Measurements from ENCODE around the gene PLD6.

The PLD6 gene

DNA sequence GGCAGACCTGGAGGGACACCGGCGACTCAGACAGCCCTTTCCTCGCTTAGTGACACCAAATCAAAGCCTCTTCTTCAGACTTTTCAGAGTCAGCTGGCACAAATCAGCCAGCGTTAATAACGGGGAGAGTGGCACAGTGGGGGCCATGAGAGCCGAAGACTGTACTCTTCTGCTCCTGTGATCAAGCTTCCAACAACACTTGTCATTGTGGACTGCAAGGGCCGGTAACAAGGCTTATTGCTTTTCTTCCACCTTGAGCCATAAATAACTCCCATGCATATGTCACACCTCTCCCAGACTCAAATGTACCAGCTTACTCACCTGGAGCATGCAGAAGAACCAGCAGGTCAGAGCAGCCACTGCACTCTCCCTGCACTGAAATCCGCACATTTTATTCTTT is 18.0 kb upstream of the PLD6 start:
- Histone ChIP-seq H3K4me1 (ENCODE audit: insufficient read depth, low read length) (no peaks in the 10 kb centered on the region), H3K27me3 (ENCODE audit: insufficient read depth, low read length) (no peaks in the 10 kb centered on the region), H3K27ac (ENCODE audit: low read length) (no peak overlapping the region), H3K9ac (ENCODE audit: low read depth, low read length) (no peak overlapping the region), H3K9me3 (ENCODE audit: insufficient read depth, low read depth, low read length) (no peaks in the 10 kb centered on the region), H3K36me3 (ENCODE audit: insufficient read depth, low read depth, low read length) (peaks cover 100% of the 10 kb centered on the region), H3K4me3 (ENCODE audit: low read length) (no peak overlapping the region)

DNA sequence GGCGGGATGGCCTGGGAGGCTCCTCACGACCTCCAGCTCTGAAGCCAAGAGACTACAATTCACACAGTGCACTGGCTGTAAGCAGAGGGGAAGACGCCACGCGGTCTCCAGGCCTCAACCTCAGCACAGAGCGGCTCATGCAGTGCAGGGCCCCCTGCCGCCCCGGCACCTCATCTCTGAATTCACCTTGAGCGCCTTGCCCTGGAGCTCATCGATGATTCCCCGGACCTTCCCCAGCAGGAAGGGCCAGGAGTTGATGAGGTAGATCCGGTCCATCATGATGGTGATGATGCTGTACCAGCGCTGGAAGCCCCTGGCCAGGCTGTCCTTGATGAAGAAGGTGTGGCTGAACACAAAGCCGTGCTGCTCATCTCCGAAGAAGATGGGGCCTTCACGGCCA is 17.6 kb upstream of the PLD6 start:
- Histone ChIP-seq H3K9me3 (ENCODE audit: insufficient read depth, low read depth, low read length) (no peaks in the 10 kb centered on the region), H3K27me3 (ENCODE audit: insufficient read depth, low read length) (no peaks in the 10 kb centered on the region), H3K9ac (ENCODE audit: low read depth, low read length) (no peak overlapping the region), H3K4me3 (ENCODE audit: low read length) (no peak overlapping the region), H3K4me1 (ENCODE audit: insufficient read depth, low read length) (no peaks in the 10 kb centered on the region), H3K36me3 (ENCODE audit: insufficient read depth, low read depth, low read length) (peaks cover 100% of the 10 kb centered on the region), H3K27ac (ENCODE audit: low read length) (no peak overlapping the region)

DNA sequence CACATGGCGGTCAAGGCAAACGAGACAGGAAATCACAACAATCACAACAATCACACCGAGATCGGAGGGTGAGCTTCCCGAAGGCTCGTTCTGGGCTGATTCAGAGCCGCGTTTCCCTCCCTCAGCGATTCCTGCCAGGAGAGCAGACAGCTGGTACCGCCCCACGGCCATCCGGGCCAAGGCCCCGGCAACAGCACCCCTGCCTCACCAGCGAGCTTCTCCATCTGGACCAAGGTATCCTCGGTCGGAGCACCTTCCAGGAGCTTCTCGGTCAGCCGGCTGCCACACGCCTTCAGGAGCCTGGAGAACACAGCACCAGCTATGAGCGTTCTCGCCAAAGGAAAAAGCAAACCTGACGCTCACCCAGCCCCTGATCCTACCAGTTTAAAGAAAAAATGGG is 15.2 kb upstream of the PLD6 start:
- Histone ChIP-seq H3K36me3 (ENCODE audit: insufficient read depth, low read depth, low read length) (peaks cover 100% of the 10 kb centered on the region), H3K27me3 (ENCODE audit: insufficient read depth, low read length) (no peaks in the 10 kb centered on the region), H3K9ac (ENCODE audit: low read depth, low read length) (no peak overlapping the region)

DNA sequence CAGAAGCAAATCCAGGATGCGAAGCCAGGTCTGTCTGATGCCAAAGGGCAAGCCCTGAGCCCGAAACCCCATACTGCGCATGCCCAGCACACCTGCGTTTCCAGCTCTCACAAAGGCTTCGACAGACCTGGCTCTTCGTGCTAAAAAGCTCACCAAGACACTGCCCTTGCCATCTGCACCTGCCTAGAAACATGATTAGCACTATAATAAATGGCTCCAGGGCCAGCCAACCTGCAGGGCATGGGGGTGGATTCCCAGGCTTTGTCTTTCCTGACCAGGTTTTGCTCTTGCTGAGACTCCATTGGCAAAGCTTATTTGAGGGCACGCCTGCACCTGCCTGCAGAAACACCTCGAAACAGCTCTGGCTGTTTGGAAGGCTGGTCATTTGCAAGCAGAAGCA is 14.4 kb upstream of the PLD6 start:
- H3K9me3 ChIP-seq (ENCODE audit: insufficient read depth, low read depth, low read length) = no peaks in the 10 kb centered on the region
- no peaks in the 10 kb centered on the region for H3K27me3 ChIP-seq (ENCODE audit: insufficient read depth, low read length)
- no peak overlapping the region for H3K4me3 ChIP-seq (ENCODE audit: low read length)
- H3K4me1 ChIP-seq (ENCODE audit: insufficient read depth, low read length) = no peaks in the 10 kb centered on the region
- no peak overlapping the region for H3K9ac ChIP-seq (ENCODE audit: low read depth, low read length)
- H3K36me3 ChIP-seq (ENCODE audit: insufficient read depth, low read depth, low read length) = peaks cover 100% of the 10 kb centered on the region
- no peak overlapping the region for H3K27ac ChIP-seq (ENCODE audit: low read length)

More for the DNA sequence above, 15.2 kb upstream of the PLD6 start:
- Histone ChIP-seq H3K4me1 (ENCODE audit: insufficient read depth, low read length) (no peaks in the 10 kb centered on the region), H3K27ac (ENCODE audit: low read length) (no peak overlapping the region), H3K9me3 (ENCODE audit: insufficient read depth, low read depth, low read length) (no peaks in the 10 kb centered on the region), H3K4me3 (ENCODE audit: low read length) (no peak overlapping the region)

DNA sequence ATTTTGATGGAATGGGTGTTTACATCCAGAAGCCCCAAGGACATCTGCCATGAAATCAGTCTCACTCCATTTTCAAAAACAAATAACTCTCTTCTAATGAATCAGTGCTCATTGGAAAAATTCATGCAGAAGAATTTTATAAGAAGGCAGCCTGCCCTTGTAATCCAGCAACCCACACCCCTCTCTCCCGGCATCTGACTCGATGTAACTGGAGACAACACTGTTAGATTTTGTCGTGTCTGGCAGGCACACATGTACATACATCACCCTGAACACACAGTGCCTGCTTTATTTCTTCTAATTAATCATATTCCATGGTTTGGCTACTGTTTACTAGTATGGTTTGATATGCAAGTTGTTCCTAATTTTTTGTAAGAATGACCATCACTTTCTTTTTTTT is 11.9 kb upstream of the PLD6 start:
- no peak overlapping the region for H3K9ac ChIP-seq (ENCODE audit: low read depth, low read length)
- H3K36me3 ChIP-seq (ENCODE audit: insufficient read depth, low read depth, low read length) = peaks cover 93% of the 10 kb centered on the region
- H3K9me3 ChIP-seq (ENCODE audit: insufficient read depth, low read depth, low read length) = no peaks in the 10 kb centered on the region
- no peaks in the 10 kb centered on the region for H3K27me3 ChIP-seq (ENCODE audit: insufficient read depth, low read length)
- H3K4me1 ChIP-seq (ENCODE audit: insufficient read depth, low read length) = no peaks in the 10 kb centered on the region
- H3K27ac ChIP-seq (ENCODE audit: low read length) = no peak overlapping the region
- no peak overlapping the region for H3K4me3 ChIP-seq (ENCODE audit: low read length)

DNA sequence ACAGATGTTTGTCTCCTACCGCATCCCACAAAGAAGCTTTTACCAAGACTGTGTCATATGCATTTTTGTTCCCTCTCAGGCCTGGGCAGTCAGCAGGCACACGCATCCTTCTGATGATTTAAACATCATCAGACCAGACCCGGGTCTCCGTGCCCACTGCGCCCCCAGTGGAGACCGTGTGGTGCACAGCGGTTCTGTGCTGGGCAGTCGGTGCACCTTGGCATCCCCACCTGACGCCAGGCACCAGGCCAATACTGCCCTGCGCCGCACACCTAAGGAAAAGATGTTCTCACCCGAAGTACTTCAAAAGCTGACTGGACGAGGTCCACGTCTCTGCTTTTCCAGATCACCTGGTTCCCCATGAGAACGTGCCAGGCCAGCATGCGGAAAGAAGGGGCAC is 10.6 kb upstream of the PLD6 start:
- no peak overlapping the region for H3K27ac ChIP-seq (ENCODE audit: low read length)

DNA sequence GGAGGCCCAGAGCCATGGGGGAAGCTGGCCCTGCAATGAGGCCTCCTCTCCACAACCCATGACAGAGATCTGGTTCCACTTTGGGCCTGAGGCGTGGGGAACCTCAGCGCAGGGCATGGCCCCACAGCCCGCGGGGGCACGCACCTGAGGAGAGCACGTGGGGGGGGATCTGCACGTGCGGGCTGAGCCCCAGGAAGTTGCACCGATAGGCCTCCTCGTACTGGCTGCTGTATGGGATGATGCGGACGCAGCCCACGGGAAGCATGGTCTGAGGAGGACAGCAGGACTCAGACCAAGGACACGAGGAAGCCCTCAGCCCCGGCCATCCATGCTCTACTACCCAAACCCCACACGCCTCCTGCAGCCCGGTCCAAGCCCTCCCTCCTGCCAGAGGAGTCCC is 10.1 kb upstream of the PLD6 start:
- Histone ChIP-seq H3K9me3 (ENCODE audit: insufficient read depth, low read depth, low read length) (no peaks in the 10 kb centered on the region), H3K4me3 (ENCODE audit: low read length) (no peak overlapping the region), H3K9ac (ENCODE audit: low read depth, low read length) (no peak overlapping the region), H3K27ac (ENCODE audit: low read length) (no peak overlapping the region), H3K36me3 (ENCODE audit: insufficient read depth, low read depth, low read length) (peaks cover 87% of the 10 kb centered on the region), H3K27me3 (ENCODE audit: insufficient read depth, low read length) (no peaks in the 10 kb centered on the region), H3K4me1 (ENCODE audit: insufficient read depth, low read length) (no peaks in the 10 kb centered on the region)

More for the DNA sequence above, 10.6 kb upstream of the PLD6 start:
- Histone ChIP-seq H3K4me3 (ENCODE audit: low read length) (no peak overlapping the region), H3K9me3 (ENCODE audit: insufficient read depth, low read depth, low read length) (no peaks in the 10 kb centered on the region), H3K9ac (ENCODE audit: low read depth, low read length) (no peak overlapping the region), H3K4me1 (ENCODE audit: insufficient read depth, low read length) (no peaks in the 10 kb centered on the region), H3K36me3 (ENCODE audit: insufficient read depth, low read depth, low read length) (peaks cover 89% of the 10 kb centered on the region), H3K27me3 (ENCODE audit: insufficient read depth, low read length) (no peaks in the 10 kb centered on the region)

DNA sequence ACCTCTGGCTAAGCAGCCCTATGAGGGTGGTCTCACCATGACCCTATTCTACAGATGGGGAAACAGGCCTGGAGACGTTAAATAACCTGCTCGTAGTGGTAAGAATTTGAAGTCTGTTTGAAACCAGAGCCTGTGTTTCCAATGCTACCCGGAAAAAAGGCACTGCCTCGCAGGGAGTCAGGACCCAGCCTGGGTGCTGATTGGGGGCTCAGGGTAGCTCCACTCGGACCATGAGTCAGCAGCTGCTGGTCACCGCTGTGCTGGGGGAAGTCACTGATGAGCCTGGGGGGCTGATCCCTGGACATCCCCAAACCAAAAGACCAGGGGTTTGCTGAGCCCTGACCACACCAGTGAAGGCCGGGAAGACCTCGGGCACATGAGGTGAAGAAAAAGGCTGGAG is 9.4 kb upstream of the PLD6 start:
- Histone ChIP-seq H3K4me1 (ENCODE audit: insufficient read depth, low read length) (no peaks in the 10 kb centered on the region), H3K4me3 (ENCODE audit: low read length) (no peak overlapping the region), H3K27me3 (ENCODE audit: insufficient read depth, low read length) (no peaks in the 10 kb centered on the region), H3K9ac (ENCODE audit: low read depth, low read length) (no peak overlapping the region), H3K27ac (ENCODE audit: low read length) (no peak overlapping the region), H3K9me3 (ENCODE audit: insufficient read depth, low read depth, low read length) (no peaks in the 10 kb centered on the region), H3K36me3 (ENCODE audit: insufficient read depth, low read depth, low read length) (peaks cover 81% of the 10 kb centered on the region)

DNA sequence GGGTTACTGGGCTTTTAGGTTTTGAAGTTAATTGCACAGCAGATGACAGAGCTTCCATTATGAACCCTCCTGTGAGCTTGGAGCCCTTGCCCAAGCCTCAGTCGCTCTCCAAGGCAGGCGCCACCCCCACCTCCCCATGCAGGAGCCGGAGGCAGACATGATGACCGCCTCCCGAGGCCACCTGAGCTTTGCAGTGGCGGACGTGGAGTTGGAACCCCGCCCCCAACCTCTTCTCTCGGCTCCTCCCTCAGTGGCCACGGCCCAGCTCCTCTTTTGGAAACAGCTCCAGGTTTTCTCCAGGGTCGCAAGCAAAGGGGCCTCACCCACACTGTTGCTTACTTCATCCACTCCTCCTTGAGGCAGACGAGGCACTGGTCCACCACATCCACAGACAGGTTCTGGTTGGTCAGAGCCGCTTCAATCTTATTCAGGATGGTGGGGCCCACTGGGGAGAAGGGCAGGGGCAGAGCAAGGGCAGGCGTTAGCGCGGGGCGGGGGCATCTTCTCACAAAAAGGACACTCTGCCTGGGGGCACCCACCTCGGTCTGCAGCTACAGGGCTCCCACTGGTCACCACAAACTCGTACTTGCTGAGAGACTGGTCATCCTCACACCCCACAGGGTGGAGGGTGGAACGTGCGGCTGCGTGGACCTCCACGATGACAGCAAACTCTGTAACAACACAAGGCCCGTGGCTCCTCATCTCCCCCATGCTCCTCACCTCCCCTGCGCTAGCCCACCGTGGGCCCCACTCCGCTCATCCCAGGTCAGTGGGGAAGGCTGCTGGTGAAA is 8.7 kb upstream of the PLD6 start:
- Histone ChIP-seq H3K36me3 (ENCODE audit: insufficient read depth, low read depth, low read length) (peaks cover 74% of the 10 kb centered on the region), H3K4me3 (ENCODE audit: low read length) (no peak overlapping the region), H3K9ac (ENCODE audit: low read depth, low read length) (no peak overlapping the region), H3K27me3 (ENCODE audit: insufficient read depth, low read length) (no peaks in the 10 kb centered on the region), H3K9me3 (ENCODE audit: insufficient read depth, low read depth, low read length) (no peaks in the 10 kb centered on the region), H3K27ac (ENCODE audit: low read length) (no peak overlapping the region), H3K4me1 (ENCODE audit: insufficient read depth, low read length) (no peaks in the 10 kb centered on the region)

DNA sequence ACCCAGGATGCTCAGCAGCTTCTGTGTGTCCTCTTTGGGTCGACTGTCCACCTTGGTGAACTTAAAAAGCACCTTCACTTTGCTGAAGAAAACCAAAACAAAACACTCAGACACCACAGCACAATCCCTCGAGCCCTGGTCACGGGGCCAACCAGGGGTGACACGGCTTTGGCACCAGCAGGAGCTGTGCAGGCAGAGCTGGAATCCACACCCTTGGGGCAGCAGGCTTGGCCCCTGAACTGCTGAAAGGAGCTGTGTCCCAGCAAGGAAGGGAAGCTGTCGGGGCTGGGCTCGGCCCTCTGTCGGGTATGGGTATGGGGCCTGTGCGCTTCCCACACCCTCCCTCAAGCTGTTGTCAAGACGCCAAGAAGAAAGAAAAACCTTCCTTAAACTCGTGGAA is 7.6 kb upstream of the PLD6 start:
- Histone ChIP-seq H3K9me3 (ENCODE audit: insufficient read depth, low read depth, low read length) (no peaks in the 10 kb centered on the region), H3K4me1 (ENCODE audit: insufficient read depth, low read length) (no peaks in the 10 kb centered on the region), H3K27me3 (ENCODE audit: insufficient read depth, low read length) (no peaks in the 10 kb centered on the region), H3K27ac (ENCODE audit: low read length) (no peak overlapping the region), H3K9ac (ENCODE audit: low read depth, low read length) (no peak overlapping the region), H3K4me3 (ENCODE audit: low read length) (no peak overlapping the region), H3K36me3 (ENCODE audit: insufficient read depth, low read depth, low read length) (peaks cover 63% of the 10 kb centered on the region)

DNA sequence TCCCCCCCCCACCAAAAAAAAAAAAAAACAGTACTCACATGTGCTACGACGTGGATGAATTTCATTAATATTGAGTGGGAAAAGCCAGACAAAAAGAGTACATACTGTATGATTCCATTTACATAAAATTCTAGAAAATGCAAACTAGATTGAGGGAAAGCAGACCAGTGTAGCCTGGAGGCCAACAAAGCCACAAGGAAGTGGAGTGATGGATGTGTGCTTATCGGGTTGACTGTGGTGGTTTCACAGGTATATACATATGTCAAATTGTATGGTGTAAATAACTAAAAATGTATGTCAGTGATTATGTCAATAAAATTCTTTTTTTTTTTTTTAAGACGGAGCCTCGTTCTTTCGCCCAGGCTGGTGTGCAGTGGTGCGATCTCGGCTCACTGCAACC is 1.9 kb upstream of the PLD6 start:
- Histone ChIP-seq H3K9ac (ENCODE audit: low read depth, low read length) (no peak overlapping the region), H3K4me1 (ENCODE audit: insufficient read depth, low read length) (no peaks in the 10 kb centered on the region), H3K9me3 (ENCODE audit: insufficient read depth, low read depth, low read length) (no peaks in the 10 kb centered on the region), H3K27ac (ENCODE audit: low read length) (no peak overlapping the region), H3K36me3 (ENCODE audit: insufficient read depth, low read depth, low read length) (peaks cover 12% of the 10 kb centered on the region), H3K27me3 (ENCODE audit: insufficient read depth, low read length) (peaks cover 14% of the 10 kb centered on the region), H3K4me3 (ENCODE audit: low read length) (no peak overlapping the region)

DNA sequence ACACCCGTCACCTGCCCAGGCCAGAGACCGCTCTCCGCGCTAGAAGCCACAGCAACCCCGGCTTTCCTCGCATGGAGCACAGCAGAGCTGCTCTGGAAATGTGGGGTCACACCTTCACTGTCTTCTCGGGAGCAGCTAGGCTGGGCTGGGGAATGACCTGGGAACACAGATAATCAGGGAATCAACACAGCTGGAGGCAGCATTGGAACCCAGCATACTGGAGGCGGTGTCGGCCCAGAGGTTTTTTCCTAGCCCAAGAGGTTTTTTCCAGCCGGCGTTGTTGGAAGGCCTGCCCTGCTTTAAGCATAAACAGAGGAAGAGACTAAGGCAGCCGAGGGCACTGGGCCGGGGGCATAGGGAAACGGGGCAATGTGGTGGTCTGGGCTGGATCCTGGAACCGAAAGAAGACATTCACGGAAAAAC is 791 bp upstream of the PLD6 start:
- Histone ChIP-seq H3K36me3 (ENCODE audit: insufficient read depth, low read depth, low read length) (peaks cover 4% of the 10 kb centered on the region; the same call in 1 of the 2 replicates), H3K9ac (ENCODE audit: low read depth, low read length) (no peak overlapping the region), H3K27ac (ENCODE audit: low read length) (no peak overlapping the region), H3K4me3 (ENCODE audit: low read length) (no peak overlapping the region), H3K9me3 (ENCODE audit: insufficient read depth, low read depth, low read length) (no peaks in the 10 kb centered on the region), H3K27me3 (ENCODE audit: insufficient read depth, low read length) (peaks cover 14% of the 10 kb centered on the region), H3K4me1 (ENCODE audit: insufficient read depth, low read length) (no peaks in the 10 kb centered on the region)
